ENCODE results near the gene LRRC75A. TPM values are rescaled to one million over a fixed set of nuclear protein-coding genes. Genes with fewer than 3 reads are reported as not detected.
"Not testable (repeated sequence)": the region's sequence is repeated elsewhere in the genome, so short reads cannot be mapped to it uniquely, and the experiment has no call there.

LRRC75A gene
- total RNA-seq, 2 donors from 2014 or later, result 0.90 to 2.3 TPM

- Mint-ChIP-seq H3K27me3 (no peaks in the 10 kb centered on the region), H3K4me1 (peaks cover 7% of the 10 kb centered on the region), H3K4me3 (no peak overlapping the region), H3K9me3 (no peaks in the 10 kb centered on the region), H3K27ac (no peak overlapping the region), H3K36me3 (ENCODE audit: low read depth) (peaks cover 15% of the 10 kb centered on the region)
- no peak for ATAC-seq (replicated peaks)
Observed at GRCh38 chr17:16459855-16460550, 32.0 kb downstream of the LRRC75A start.

- no peak for ATAC-seq (replicated peaks)
- Mint-ChIP-seq H3K9me3 (no peaks in the 10 kb centered on the region), H3K4me1 (peaks cover 7% of the 10 kb centered on the region), H3K36me3 (ENCODE audit: low read depth) (peaks cover 22% of the 10 kb centered on the region), H3K27ac (peak overlapping the region; percentile 70), H3K27me3 (no peaks in the 10 kb centered on the region), H3K4me3 (no peak overlapping the region)
Observed at GRCh38 chr17:16459271-16459670, 32.7 kb downstream of the LRRC75A start.

GRCh38 chr17:16456742-16457316 is 35.2 kb downstream of the LRRC75A start:
- Mint-ChIP-seq H3K27ac (no peak overlapping the region), H3K4me3 (no peak overlapping the region), H3K9me3 (no peaks in the 10 kb centered on the region), H3K27me3 (no peaks in the 10 kb centered on the region), H3K4me1 (peaks cover 7% of the 10 kb centered on the region), H3K36me3 (ENCODE audit: low read depth) (peaks cover 33% of the 10 kb centered on the region)
- ATAC-seq (replicated peaks), result no peak

DNA sequence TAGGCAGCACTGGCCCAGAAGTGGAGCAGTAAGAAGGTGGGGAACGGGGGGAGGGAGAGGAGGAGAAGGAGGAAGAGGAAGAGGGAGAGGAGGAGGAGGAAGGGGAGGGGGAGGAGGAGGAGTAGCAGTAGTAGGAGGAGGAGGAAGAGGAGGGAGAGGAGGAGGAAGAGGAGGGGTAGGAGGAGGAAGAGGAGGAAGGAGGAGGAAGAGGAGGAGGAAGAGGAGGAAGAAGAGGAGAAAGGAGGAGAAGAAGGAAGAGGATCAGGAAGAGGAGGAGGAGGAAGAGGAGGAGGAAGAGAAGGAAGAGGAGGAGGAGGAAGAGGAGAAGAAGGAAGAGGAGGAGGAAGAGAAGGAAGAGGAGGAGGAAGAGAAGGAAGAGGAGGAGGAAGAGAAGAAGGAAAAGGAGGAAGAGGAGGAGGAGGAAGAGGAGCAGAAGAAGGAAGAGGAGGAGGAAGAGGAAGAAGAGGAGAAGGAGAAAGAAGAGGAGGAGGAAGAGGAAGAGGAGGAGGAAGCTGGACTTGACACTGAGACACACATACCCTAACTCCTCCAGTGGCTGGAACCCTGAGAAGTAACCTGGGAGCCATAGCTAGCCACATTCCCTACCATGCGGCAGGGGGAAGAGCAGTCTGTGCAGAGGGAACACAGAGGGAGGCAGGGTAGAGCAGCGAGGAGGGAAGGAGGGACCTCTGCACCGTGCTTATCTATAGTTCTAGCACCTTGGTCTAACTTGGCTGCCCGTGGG is 35.8 kb downstream of the LRRC75A start:
- Mint-ChIP-seq H3K36me3 (ENCODE audit: low read depth) (peaks cover 33% of the 10 kb centered on the region), H3K27ac (no peak overlapping the region), H3K4me3 (no peak overlapping the region), H3K4me1 (peaks cover 7% of the 10 kb centered on the region), H3K9me3 (no peaks in the 10 kb centered on the region), H3K27me3 (no peaks in the 10 kb centered on the region)
- ATAC-seq (replicated peaks), result no peak

- H3K27me3 Mint-ChIP-seq, result no peaks in the 10 kb centered on the region
- no peak for ATAC-seq (replicated peaks)
- H3K27ac Mint-ChIP-seq, result peak overlapping the region; percentile 59
- H3K4me1 Mint-ChIP-seq, result peaks cover 17% of the 10 kb centered on the region
- no peaks in the 10 kb centered on the region for H3K9me3 Mint-ChIP-seq
- no peak overlapping the region for H3K4me3 Mint-ChIP-seq
- peaks cover 54% of the 10 kb centered on the region for H3K36me3 Mint-ChIP-seq (ENCODE audit: low read depth)
Observed at GRCh38 chr17:16453493-16453851, 38.5 kb downstream of the LRRC75A start.

DNA sequence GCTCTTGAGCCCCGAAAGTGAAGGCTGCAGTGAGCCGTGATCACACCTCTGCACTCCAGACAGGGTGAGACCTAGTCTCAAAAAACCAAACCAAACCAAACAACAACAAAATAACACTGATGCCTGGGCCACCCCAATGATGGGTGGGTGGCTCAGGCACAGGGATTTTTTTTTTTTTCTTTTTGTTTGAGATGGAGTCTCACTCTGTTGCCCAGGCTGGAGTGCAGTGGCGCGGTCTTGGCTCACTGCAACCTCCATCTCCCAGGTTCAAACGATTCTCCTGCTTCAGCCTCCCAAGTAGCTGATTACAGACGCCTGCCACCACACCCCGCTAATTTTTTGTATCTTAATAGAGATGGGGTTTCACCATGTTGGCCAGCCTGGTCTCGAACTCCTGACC is 39.7 kb downstream of the LRRC75A start:
- ATAC-seq (replicated peaks); H3K27ac Mint-ChIP-seq; H3K4me3 Mint-ChIP-seq; H3K27me3 Mint-ChIP-seq; H3K9me3 Mint-ChIP-seq: not testable (repeated sequence)
- Mint-ChIP-seq H3K36me3 (ENCODE audit: low read depth) (peaks cover 66% of the 10 kb centered on the region), H3K4me1 (peaks cover 19% of the 10 kb centered on the region)

- H3K27me3 Mint-ChIP-seq, result no peaks in the 10 kb centered on the region
- H3K36me3 Mint-ChIP-seq (ENCODE audit: low read depth), result peaks cover 80% of the 10 kb centered on the region
- no peak for ATAC-seq (replicated peaks)
- peaks cover 24% of the 10 kb centered on the region for H3K4me1 Mint-ChIP-seq
- H3K4me3 Mint-ChIP-seq, result no peak overlapping the region
- peak overlapping the region; percentile 75 for H3K27ac Mint-ChIP-seq
- no peaks in the 10 kb centered on the region for H3K9me3 Mint-ChIP-seq
Observed at GRCh38 chr17:16450028-16450427, 42.0 kb downstream of the LRRC75A start.

DNA sequence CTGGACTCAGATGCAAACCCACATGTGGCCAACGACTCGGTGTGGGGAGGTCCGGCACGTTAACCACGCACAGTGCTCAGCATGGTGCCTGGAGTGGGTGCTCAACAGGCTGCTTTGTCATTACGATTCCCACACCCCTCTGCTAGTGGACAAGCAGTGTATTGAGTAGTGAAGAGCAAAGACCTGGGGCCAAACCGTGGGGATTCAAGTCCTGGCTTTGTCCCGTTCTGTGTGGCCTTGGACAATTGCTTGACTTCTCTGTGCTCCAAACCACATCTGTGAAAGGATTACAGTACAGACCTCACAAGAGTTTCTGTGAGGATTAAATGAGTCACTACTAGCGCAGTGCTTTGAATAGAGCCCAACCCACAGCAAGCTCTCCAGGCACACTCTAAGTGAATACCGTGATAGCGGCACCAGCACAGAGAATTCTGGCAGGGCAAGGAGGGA is 42.8 kb downstream of the LRRC75A start:
- peaks cover 80% of the 10 kb centered on the region for H3K36me3 Mint-ChIP-seq (ENCODE audit: low read depth)
- no peak overlapping the region for H3K27ac Mint-ChIP-seq
- peaks cover 24% of the 10 kb centered on the region for H3K4me1 Mint-ChIP-seq
- H3K27me3 Mint-ChIP-seq, result no peaks in the 10 kb centered on the region
- peak; percentile 91 for ATAC-seq (replicated peaks)
- no peaks in the 10 kb centered on the region for H3K9me3 Mint-ChIP-seq
- no peak overlapping the region for H3K4me3 Mint-ChIP-seq

DNA sequence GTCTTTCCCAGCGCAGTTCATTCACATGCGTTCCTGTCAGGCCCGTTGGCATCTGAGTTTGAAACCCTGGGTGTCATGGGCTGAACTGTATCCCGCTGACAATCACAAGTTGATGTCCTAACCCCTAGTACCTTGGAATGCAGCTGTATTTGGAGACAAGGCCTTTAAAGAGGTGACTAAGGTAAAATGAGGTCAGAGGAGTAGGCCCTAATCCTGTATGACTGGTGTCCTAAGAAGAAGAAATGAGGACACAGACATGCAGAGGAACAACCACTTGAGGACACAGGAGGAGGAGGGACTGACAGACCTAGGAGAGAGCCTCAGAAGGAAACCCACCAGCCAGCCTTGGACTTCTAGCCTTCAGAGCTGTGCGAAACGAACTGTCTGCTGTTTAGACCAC is 43.5 kb downstream of the LRRC75A start:
- H3K4me3 Mint-ChIP-seq, result no peak overlapping the region
- H3K4me1 Mint-ChIP-seq, result peaks cover 24% of the 10 kb centered on the region
- no peaks in the 10 kb centered on the region for H3K9me3 Mint-ChIP-seq
- H3K27me3 Mint-ChIP-seq, result no peaks in the 10 kb centered on the region
- H3K36me3 Mint-ChIP-seq (ENCODE audit: low read depth), result peaks cover 78% of the 10 kb centered on the region
- H3K27ac Mint-ChIP-seq, result peak overlapping the region; percentile 0
- no peak for ATAC-seq (replicated peaks)

GRCh38 chr17:16447676-16448075 is 44.3 kb downstream of the LRRC75A start:
- H3K4me3 Mint-ChIP-seq, result no peak overlapping the region
- H3K36me3 Mint-ChIP-seq (ENCODE audit: low read depth), result peaks cover 82% of the 10 kb centered on the region
- no peaks in the 10 kb centered on the region for H3K27me3 Mint-ChIP-seq
- peaks cover 30% of the 10 kb centered on the region for H3K4me1 Mint-ChIP-seq
- ATAC-seq (replicated peaks), result no peak
- peak overlapping the region; percentile 0 for H3K27ac Mint-ChIP-seq
- H3K9me3 Mint-ChIP-seq, result no peaks in the 10 kb centered on the region

- no peaks in the 10 kb centered on the region for H3K27me3 Mint-ChIP-seq
- peaks cover 39% of the 10 kb centered on the region for H3K4me1 Mint-ChIP-seq
- peaks cover 94% of the 10 kb centered on the region for H3K36me3 Mint-ChIP-seq (ENCODE audit: low read depth)
- no peak for ATAC-seq (replicated peaks)
- H3K4me3 Mint-ChIP-seq, result no peak overlapping the region
- H3K27ac Mint-ChIP-seq, result peak overlapping the region; percentile 79
- no peaks in the 10 kb centered on the region for H3K9me3 Mint-ChIP-seq
Observed at GRCh38 chr17:16446338-16446983, 45.5 kb downstream of the LRRC75A start.

DNA sequence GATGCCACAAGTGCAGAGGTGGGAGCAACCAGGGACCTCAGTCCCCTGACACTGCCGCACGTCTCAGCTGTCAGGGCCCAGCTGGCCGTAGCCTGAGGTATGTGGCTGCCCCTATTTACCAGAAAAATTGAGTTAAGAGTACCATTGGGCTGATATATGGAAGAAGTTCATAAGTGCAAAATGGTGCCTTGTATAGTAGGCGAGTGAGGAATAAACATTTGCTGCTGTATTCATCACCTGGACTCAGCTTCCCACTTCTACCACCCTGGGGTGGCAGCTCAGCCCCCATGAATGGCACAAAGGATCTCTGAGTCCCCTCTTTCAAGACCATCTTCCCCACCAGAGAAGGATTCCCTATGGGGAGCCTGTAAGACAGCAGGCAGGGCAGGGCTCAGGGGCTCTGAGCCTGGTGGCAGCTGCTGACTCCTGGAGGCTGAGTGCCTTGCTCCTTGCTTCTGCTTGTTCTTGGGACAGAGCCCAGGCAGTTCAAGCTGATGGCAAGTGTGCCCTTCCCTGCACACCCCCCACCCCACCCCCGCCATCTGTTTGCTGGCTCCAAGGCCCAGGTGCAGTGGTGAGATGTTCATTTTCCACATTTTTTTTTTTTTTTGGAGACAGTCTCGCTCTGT is 47.6 kb downstream of the LRRC75A start:
- H3K4me1 Mint-ChIP-seq, result peaks cover 25% of the 10 kb centered on the region

GRCh38 chr17:16443511-16444257 is 48.3 kb downstream of the LRRC75A start:
- H3K27ac Mint-ChIP-seq, result peak overlapping the region; percentile 54
- H3K27me3 Mint-ChIP-seq, result no peaks in the 10 kb centered on the region
- H3K9me3 Mint-ChIP-seq, result no peaks in the 10 kb centered on the region
- H3K4me1 Mint-ChIP-seq, result peaks cover 24% of the 10 kb centered on the region
- H3K36me3 Mint-ChIP-seq (ENCODE audit: low read depth), result peaks cover 97% of the 10 kb centered on the region
- H3K4me3 Mint-ChIP-seq, result peak overlapping the region; percentile 9
- ATAC-seq (replicated peaks), result no peak

More for the DNA sequence above, 47.6 kb downstream of the LRRC75A start:
- peak overlapping the region; percentile 9 for H3K4me3 Mint-ChIP-seq
- no peak for ATAC-seq (replicated peaks)
- peak overlapping the region; percentile 54 for H3K27ac Mint-ChIP-seq
- no peaks in the 10 kb centered on the region for H3K9me3 Mint-ChIP-seq
- H3K36me3 Mint-ChIP-seq (ENCODE audit: low read depth), result peaks cover 97% of the 10 kb centered on the region
- H3K27me3 Mint-ChIP-seq, result no peaks in the 10 kb centered on the region

All from activated T-helper 17 cell treated with anti-CD3 and anti-CD28 coated beads, Interleukin-2, amount 50 U/mL, for 72 hours (primary cell).